ENCODE measurements around the gene SUCNR1. TPM values are rescaled to one million over a fixed set of nuclear protein-coding genes. Genes with fewer than 3 reads are reported as not detected.

Gene SUCNR1
- total RNA-seq, 1 experiment from 2014 or later, result not detected

DNA sequence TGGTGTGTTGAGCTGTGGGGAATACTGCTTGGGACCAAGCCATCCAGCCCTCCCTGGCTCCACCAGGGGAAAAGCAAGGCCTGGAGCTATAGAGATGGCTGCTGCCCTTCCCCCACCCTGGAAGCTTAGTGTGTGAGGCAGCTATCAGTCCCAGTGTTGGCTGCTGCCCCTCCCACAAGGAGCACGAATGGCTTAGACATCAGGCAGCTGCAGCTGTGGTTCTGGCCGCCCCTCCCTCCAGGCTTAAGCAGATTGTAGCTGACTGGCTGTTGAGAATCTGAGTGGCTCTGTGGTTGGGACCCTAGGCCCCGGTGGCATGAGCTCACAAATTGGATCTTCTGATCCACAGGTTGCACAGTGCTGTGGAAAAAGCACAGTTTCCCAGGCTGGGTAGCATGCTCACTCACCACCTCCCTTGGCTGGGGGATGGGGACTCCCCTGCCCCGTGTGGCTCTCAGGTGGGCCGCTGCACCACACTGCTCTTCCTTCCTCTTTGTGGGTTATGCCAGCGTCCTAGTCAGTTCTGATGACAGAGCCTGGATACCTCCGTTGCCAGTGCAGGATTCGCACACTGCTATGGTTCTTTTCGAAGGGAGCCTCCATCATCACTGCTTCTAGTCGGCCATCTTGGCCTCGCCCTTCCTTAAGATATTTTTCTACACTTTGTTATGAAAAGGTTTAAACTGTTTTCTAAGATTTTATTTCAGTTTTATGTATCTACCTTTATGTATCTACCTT lies 21.2 kb upstream of the SUCNR1 start:
- Mint-ChIP-seq H3K4me1 (ENCODE audit: low read depth, unreplicated experiment) (no peaks in the 10 kb centered on the region), H3K36me3 (ENCODE audit: insufficient read depth, unreplicated experiment) (no peaks in the 10 kb centered on the region), H3K27ac (ENCODE audit: unreplicated experiment) (no peak overlapping the region), H3K9me3 (ENCODE audit: unreplicated experiment) (peaks cover 21% of the 10 kb centered on the region), H3K27me3 (ENCODE audit: insufficient read depth, unreplicated experiment) (no peaks in the 10 kb centered on the region), H3K4me3 (ENCODE audit: unreplicated experiment) (no peak overlapping the region)
- no peak for DNase-seq
- CTCF ChIA-PET, result no interaction called here
- TF ChIP-seq, protein P1, sequence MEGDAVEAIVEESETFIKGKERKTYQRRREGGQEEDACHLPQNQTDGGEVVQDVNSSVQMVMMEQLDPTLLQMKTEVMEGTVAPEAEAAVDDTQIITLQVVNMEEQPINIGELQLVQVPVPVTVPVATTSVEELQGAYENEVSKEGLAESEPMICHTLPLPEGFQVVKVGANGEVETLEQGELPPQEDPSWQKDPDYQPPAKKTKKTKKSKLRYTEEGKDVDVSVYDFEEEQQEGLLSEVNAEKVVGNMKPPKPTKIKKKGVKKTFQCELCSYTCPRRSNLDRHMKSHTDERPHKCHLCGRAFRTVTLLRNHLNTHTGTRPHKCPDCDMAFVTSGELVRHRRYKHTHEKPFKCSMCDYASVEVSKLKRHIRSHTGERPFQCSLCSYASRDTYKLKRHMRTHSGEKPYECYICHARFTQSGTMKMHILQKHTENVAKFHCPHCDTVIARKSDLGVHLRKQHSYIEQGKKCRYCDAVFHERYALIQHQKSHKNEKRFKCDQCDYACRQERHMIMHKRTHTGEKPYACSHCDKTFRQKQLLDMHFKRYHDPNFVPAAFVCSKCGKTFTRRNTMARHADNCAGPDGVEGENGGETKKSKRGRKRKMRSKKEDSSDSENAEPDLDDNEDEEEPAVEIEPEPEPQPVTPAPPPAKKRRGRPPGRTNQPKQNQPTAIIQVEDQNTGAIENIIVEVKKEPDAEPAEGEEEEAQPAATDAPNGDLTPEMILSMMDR (IDR thresholded peaks at IDR 0.05; ENCODE audit: insufficient read depth in 1 of 2, low read depth in 1 of 2, low read length in 1 of 2, severe bottlenecking in 1 of 2, unreplicated experiment in 1 of 2), result no peak
- no peaks in the 10 kb centered on the region for H3K4me1 ChIP-seq
- no peaks in the 10 kb centered on the region for H3K36me3 ChIP-seq (ENCODE audit: control insufficient read depth, insufficient read depth, low read length)
- H3K4me3 ChIP-seq (ENCODE audit: low read depth, low read length), result no peak overlapping the region
- intact Hi-C loops (cut with micrococcal nuclease; ENCODE audit: unreplicated experiment), result no loop called here
- BruUV-seq (replicated peaks), result no TSS peak
- no peaks in the 10 kb centered on the region for H3K27me3 ChIP-seq (replicated peaks; ENCODE audit: control insufficient read depth, insufficient read depth, low read length)
- POLR2A ChIA-PET, result no interaction called here
- H3K9me3 ChIP-seq, result no peaks in the 10 kb centered on the region; the same call in 1 of the 2 replicates

DNA sequence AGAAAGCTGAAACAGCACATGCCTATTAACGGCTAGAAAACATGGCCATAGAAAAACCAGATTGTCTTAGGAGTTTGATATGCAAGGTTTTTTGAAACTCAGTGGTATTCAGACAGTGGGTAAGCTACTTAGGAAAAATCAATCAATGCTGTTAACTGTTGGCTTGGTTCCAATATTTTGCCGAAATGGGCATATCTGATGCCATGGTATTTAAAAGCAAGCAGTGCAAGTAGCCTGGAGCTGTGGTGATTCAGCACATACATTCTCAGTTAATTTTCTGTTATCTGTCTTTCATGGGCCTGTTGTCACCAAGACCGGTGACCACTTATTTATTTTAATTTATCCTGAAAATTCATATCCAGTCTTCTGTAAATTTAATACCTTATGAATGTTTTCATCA lies 17.3 kb upstream of the SUCNR1 start:
- Mint-ChIP-seq H3K27ac (ENCODE audit: unreplicated experiment) (no peak overlapping the region), H3K9me3 (ENCODE audit: unreplicated experiment) (peaks cover 5% of the 10 kb centered on the region), H3K4me3 (ENCODE audit: unreplicated experiment) (no peak overlapping the region), H3K27me3 (ENCODE audit: insufficient read depth, unreplicated experiment) (no peaks in the 10 kb centered on the region), H3K4me1 (ENCODE audit: low read depth, unreplicated experiment) (peaks cover 6% of the 10 kb centered on the region), H3K36me3 (ENCODE audit: insufficient read depth, unreplicated experiment) (no peaks in the 10 kb centered on the region)
- no peak overlapping the region for H3K4me3 ChIP-seq (ENCODE audit: low read depth, low read length)
- H3K36me3 ChIP-seq (ENCODE audit: control insufficient read depth, insufficient read depth, low read length), result no peaks in the 10 kb centered on the region
- POLR2A ChIA-PET, result no interaction called here
- no peaks in the 10 kb centered on the region for H3K27me3 ChIP-seq (replicated peaks; ENCODE audit: control insufficient read depth, insufficient read depth, low read length)
- intact Hi-C loops (cut with micrococcal nuclease; ENCODE audit: unreplicated experiment), result no loop called here
- DNase-seq, result no peak
- TF ChIP-seq, protein P1 (IDR thresholded peaks at IDR 0.05; ENCODE audit: insufficient read depth in 1 of 2, low read depth in 1 of 2, low read length in 1 of 2, severe bottlenecking in 1 of 2, unreplicated experiment in 1 of 2), result no peak
- H3K4me1 ChIP-seq, result peaks cover 13% of the 10 kb centered on the region
- CTCF ChIA-PET, result no interaction called here
- no TSS peak for BruUV-seq (replicated peaks)
- H3K9me3 ChIP-seq, result no peaks in the 10 kb centered on the region; the same call in 1 of the 2 replicates

DNA sequence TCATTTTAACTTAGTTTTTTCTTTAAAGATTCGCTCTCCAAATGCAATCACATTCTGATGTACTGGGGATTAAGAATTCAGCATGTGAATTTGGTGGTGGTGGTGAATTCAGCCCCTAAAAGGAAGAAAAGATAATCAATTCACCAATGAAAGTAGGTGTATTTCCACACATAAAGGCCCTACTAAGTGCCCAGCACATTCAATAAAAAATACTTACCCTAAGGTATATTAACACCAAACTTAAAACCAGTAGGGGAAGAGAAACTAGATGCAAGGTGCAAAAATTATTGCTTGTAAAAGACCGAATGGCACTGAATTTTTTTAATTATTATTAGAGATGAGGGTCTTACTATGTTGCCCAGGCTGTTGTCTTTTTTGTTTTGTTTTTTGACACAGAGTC lies 16.8 kb upstream of the SUCNR1 start:
- Histone ChIP-seq H3K36me3 (ENCODE audit: control insufficient read depth, insufficient read depth, low read length) (no peaks in the 10 kb centered on the region), H3K9me3 (no peaks in the 10 kb centered on the region; the same call in 1 of the 2 replicates), H3K27me3 (replicated peaks; ENCODE audit: control insufficient read depth, insufficient read depth, low read length) (no peaks in the 10 kb centered on the region), H3K4me3 (ENCODE audit: low read depth, low read length) (no peak overlapping the region), H3K4me1 (peaks cover 13% of the 10 kb centered on the region)
- H3K4me3 Mint-ChIP-seq (ENCODE audit: unreplicated experiment), result no peak overlapping the region
- TF ChIP-seq, protein P1 (IDR thresholded peaks at IDR 0.05; ENCODE audit: insufficient read depth in 1 of 2, low read depth in 1 of 2, low read length in 1 of 2, severe bottlenecking in 1 of 2, unreplicated experiment in 1 of 2), result no peak
- H3K36me3 Mint-ChIP-seq (ENCODE audit: insufficient read depth, unreplicated experiment), result no peaks in the 10 kb centered on the region
- peaks cover under 1% of the 10 kb centered on the region for H3K9me3 Mint-ChIP-seq (ENCODE audit: unreplicated experiment)
- ChIA-PET CTCF (no interaction called here), POLR2A (no interaction called here)
- H3K4me1 Mint-ChIP-seq (ENCODE audit: low read depth, unreplicated experiment), result peaks cover 6% of the 10 kb centered on the region
- intact Hi-C loops (cut with micrococcal nuclease; ENCODE audit: unreplicated experiment), result no loop called here
- no peak for DNase-seq
- no peak overlapping the region for H3K27ac Mint-ChIP-seq (ENCODE audit: unreplicated experiment)
- no TSS peak for BruUV-seq (replicated peaks)
- H3K27me3 Mint-ChIP-seq (ENCODE audit: insufficient read depth, unreplicated experiment), result no peaks in the 10 kb centered on the region

Data from Caco-2 (cell line).